Transverse colon (tissue), 4 donors: Measurements from ENCODE around the gene MEF2A. TPM values are rescaled to one million over a fixed set of nuclear protein-coding genes. Genes with fewer than 3 reads are reported as not detected.

Experiments
- DNase-seq: peaks from one replicate; pipeline ENCODE4 v3.0.0-alpha.2; 2019
- H3K27ac ChIP-seq, 4 donors: fragments of 200-600 bp; sonication (generic); 2 replicates each; pipeline ENCODE4 v1.5.1; 2016 to 2018; ENCODE audit warnings: inconsistent platforms in 4 of 4
- H3K27me3 ChIP-seq: fragments of 200-600 bp; sonication (generic); 2 replicates; pipeline ENCODE4 v1.5.1; 2017; ENCODE audit warnings: inconsistent platforms
- H3K36me3 ChIP-seq, 4 donors: fragments of 200-600 bp; sonication (generic); 2 replicates each; pipeline ENCODE4 v1.5.1; 2017 to 2019; ENCODE audit warnings: inconsistent platforms in 4 of 4
- H3K4me1 ChIP-seq, 4 donors: fragments of 200-600 bp; sonication (generic); 2 replicates each; pipeline ENCODE4 v1.5.1; 2017 to 2020; ENCODE audit warnings: inconsistent platforms in 4 of 4
- H3K4me3 ChIP-seq, 4 donors: fragments of 200-600 bp; sonication (generic); 1 replicate in 1 of 4; 2 replicates in 3 of 4; pipeline versions ENCODE4 v1.5.1 to v1.6.1; 2017 to 2019; ENCODE audit warnings: inconsistent platforms in 4 of 4
- H3K9me3 ChIP-seq, 2 donors: fragments of 200-600 bp; sonication (generic); 2 replicates each; pipeline ENCODE4 v1.5.1; 2017 to 2019; ENCODE audit warnings: inconsistent platforms in 2 of 2
- CTCF ChIP-seq, 5 experiments: fragments of 200-600 bp in 3 of 5; fragments of 450-650 bp in 2 of 5; sonication (generic) in 3 of 5; IDR thresholded peaks; 1 replicate in 2 of 5; 2 replicates in 3 of 5; pipeline ENCODE4 v1.5.1; 2016 to 2017; ENCODE audit warnings: antibody characterized with exemption in 5 of 5, inconsistent platforms in 3 of 5, mild to moderate bottlenecking in 2 of 5, moderate library complexity in 1 of 5
- EP300 ChIP-seq: sonication (generic); formaldehyde crosslinking; IDR thresholded peaks from one replicate; pipeline ENCODE4 v1.6.1; 2017; ENCODE audit warnings: antibody characterized with exemption, low read depth
- POLR2A ChIP-seq: fragments of 450-650 bp; IDR thresholded peaks from one replicate; pipeline ENCODE4 v1.6.1; 2016; ENCODE audit warnings: antibody characterized with exemption, mild to moderate bottlenecking, moderate library complexity
- POLR2AphosphoS5 ChIP-seq, 3 donors: sonication (generic); formaldehyde crosslinking; IDR thresholded peaks; one replicate each; pipeline ENCODE4 v1.6.1; 2016; ENCODE audit warnings: antibody characterized with exemption in 3 of 3
- WGBS, 2 donors: methylation state at CpG; one replicate each; pipeline ENCODE4 v1.1.5; 2018; ENCODE audit warnings: low coverage in 1 of 2; 5-methylcytosine and 5-hydroxymethylcytosine counted together
- in situ Hi-C, 4 donors: fragments of 200-750 bp; cut with MboI; loops; one replicate each; pipeline versions ENCODE4 v1.15.0 to v1.15.1; 2017; ENCODE audit warnings: low sequenced_read_pairs in 3 of 4, low pct_ligation_motif_present in 1 of 4, low pct_unique_long_range_greater_than_20kb in 1 of 4
- intact Hi-C: fragments of 100-400 bp; cut with DNase I; formaldehyde crosslinking; loops from one replicate; pipeline ENCODE4 v1.15.1; 2023; ENCODE audit warnings: low total_unique reads
- total RNA-seq, 4 donors: library from RNA; depleted of rRNA; stranded (reverse); fragments of >200 nt; gene quantifications; one replicate each; pipeline ENCODE4 v1.1.0, GENCODE V29; 2016

The MEF2A gene
- total RNA-seq, 4 donors from 2014 or later = 37.4 to 62.5 (median 51.8) TPM

GRCh38 chr15:99709243-99709986, 143.6 kb downstream of the MEF2A start:
- Histone ChIP-seq H3K9me3 (no peaks in the 10 kb centered on the region), H3K4me3 (no peak overlapping the region), H3K36me3 (peaks cover 0 to 24% (median 5%) of the 10 kb centered on the region in 4 donors), H3K27ac (peak overlapping the region; percentile 19 to 42 (median 32)), H3K4me1 (peaks cover 3 to 30% (median 17%) of the 10 kb centered on the region in 4 donors), H3K27me3 (no peaks in the 10 kb centered on the region)
- no peak for DNase-seq
- TF ChIP-seq EP300 = no peak
- no peak for TF ChIP-seq CTCF (IDR thresholded peaks at IDR 0.05)
- TF ChIP-seq POLR2A = no peak
- TF ChIP-seq POLR2AphosphoS5 (IDR thresholded peaks at IDR 0.05) = no peak
- 90% methylated on average over 11 to 16 of the region's 16 CpGs for WGBS, 2 donors
- in situ Hi-C loops = loop anchor here (10.0 to 25.0 kb wide), 4 partner anchors 145 to 425 kb away; partner anchors contain the start of gene MEF2A (in 1 of the 4)
- intact Hi-C loops = loop anchor here (10.0 kb wide), 1 partner anchor 415 kb away; no protein-coding TSS in a partner anchor

- no peaks in the 10 kb centered on the region for H3K9me3 ChIP-seq
- in situ Hi-C loops (loop anchor here in 2 of 4 donors (25.0 kb wide), 2 partner anchors 299 to 424 kb away; no protein-coding TSS in a partner anchor), intact Hi-C loops (no loop called here)
- TF ChIP-seq POLR2AphosphoS5 (IDR thresholded peaks at IDR 0.05) (no peak), CTCF (IDR thresholded peaks at IDR 0.05) (no peak), POLR2A (no peak), EP300 (no peak)
- H3K27me3 ChIP-seq = no peaks in the 10 kb centered on the region
- DNase-seq = no peak
- H3K36me3 ChIP-seq = peaks cover 0 to 24% (median 5%) of the 10 kb centered on the region in 4 donors
- H3K27ac ChIP-seq = peak overlapping the region in 1 of 4 donors; percentile 22
- WGBS, 2 donors = 30 to 76% methylated on average over 2 to 5 of the region's 5 CpGs
- H3K4me1 ChIP-seq = peaks cover 3 to 31% (median 17%) of the 10 kb centered on the region in 4 donors
- H3K4me3 ChIP-seq = no peak overlapping the region
Observed at GRCh38 chr15:99711625-99712024, 145.8 kb downstream of the MEF2A start.

GRCh38 chr15:99712415-99712814, 146.6 kb downstream of the MEF2A start:
- WGBS, 2 donors = 93 to 100% methylated on average over 2 to 18 of the region's 18 CpGs
- in situ Hi-C loops = loop anchor here in 2 of 4 donors (25.0 kb wide), 2 partner anchors 300 to 425 kb away; no protein-coding TSS in a partner anchor
- peaks cover 5 to 29% (median 18%) of the 10 kb centered on the region in 4 donors for H3K4me1 ChIP-seq
- no peak overlapping the region for H3K4me3 ChIP-seq
- H3K27ac ChIP-seq = no peak overlapping the region
- H3K9me3 ChIP-seq = no peaks in the 10 kb centered on the region
- peaks cover 0 to 24% (median 5%) of the 10 kb centered on the region in 4 donors for H3K36me3 ChIP-seq
- DNase-seq = no peak
- no peaks in the 10 kb centered on the region for H3K27me3 ChIP-seq
- intact Hi-C loops = no loop called here
- TF ChIP-seq EP300 (no peak), POLR2A (no peak), POLR2AphosphoS5 (IDR thresholded peaks at IDR 0.05) (no peak), CTCF (IDR thresholded peaks at IDR 0.05) (no peak)

GRCh38 chr15:99716540-99717095, 150.8 kb downstream of the MEF2A start:
- H3K4me1 ChIP-seq = peaks cover 2 to 14% (median 7%) of the 10 kb centered on the region in 4 donors
- in situ Hi-C loops (loop anchor here in 2 of 4 donors (25.0 kb wide), 2 partner anchors 304 to 429 kb away; no protein-coding TSS in a partner anchor), intact Hi-C loops (no loop called here)
- H3K27ac ChIP-seq = peak overlapping the region in 3 of 4 donors; percentile 36 to 59 (median 38)
- no peak for TF ChIP-seq POLR2A
- no peak for TF ChIP-seq POLR2AphosphoS5 (IDR thresholded peaks at IDR 0.05)
- no peak for TF ChIP-seq EP300
- no peak for TF ChIP-seq CTCF (IDR thresholded peaks at IDR 0.05)
- no peak for DNase-seq
- peaks cover 0 to 13% (median 2%) of the 10 kb centered on the region in 4 donors for H3K36me3 ChIP-seq
- 80 to 94% methylated on average over 5 to 10 of the region's 10 CpGs for WGBS, 2 donors
- H3K27me3 ChIP-seq = no peaks in the 10 kb centered on the region
- no peak overlapping the region for H3K4me3 ChIP-seq
- no peaks in the 10 kb centered on the region for H3K9me3 ChIP-seq
